Mucosa of descending colon (tissue), 3 donors: ENCODE measurements around the gene KAT14. TPM values are rescaled to one million over a fixed set of nuclear protein-coding genes. Genes with fewer than 3 reads are reported as not detected.
A peak's percentile ranks its signal among the peaks of the same experiment; 100 is the strongest.
"Not testable (repeated sequence)": the region's sequence is repeated elsewhere in the genome, so short reads cannot be mapped to it uniquely, and the experiment has no call there.

Experiments
- ATAC-seq: fragments of 200-7000 bp; cut with Tn5 transposase; one replicate; pipeline ENCODE4 v1.9.1; 2020; ENCODE audit warnings: mild to moderate bottlenecking, moderate library complexity
- DNase-seq, 3 donors: peaks; one replicate each; pipeline ENCODE4 v3.0.0-alpha.2; 2020
- H3K36me3 ChIP-seq: fragments of 200-600 bp; one replicate; pipeline ENCODE4 v1.8.0; 2021; ENCODE audit warnings: low read depth, mild to moderate bottlenecking
- H3K4me1 ChIP-seq: fragments of 200-600 bp; one replicate; pipeline ENCODE4 v1.8.0; 2021; ENCODE audit warnings: low read depth, mild to moderate bottlenecking
- H3K4me3 ChIP-seq: fragments of 200-600 bp; one replicate; pipeline ENCODE4 v1.8.0; 2021; ENCODE audit warnings: mild to moderate bottlenecking
- H3K9me3 ChIP-seq: fragments of 200-600 bp; one replicate; pipeline ENCODE4 v1.8.0; 2021; ENCODE audit warnings: mild to moderate bottlenecking
- intact Hi-C, 2 donors: fragments of 100-400 bp; cut with DNase I in 1 of 2; cut with micrococcal nuclease in 1 of 2; formaldehyde crosslinking; loops; one replicate each; pipeline versions ENCODE4 v1.11.0 to v1.11.1; 2022; cut with DNase I, micrococcal nuclease
- total RNA-seq, 3 donors: library from RNA; stranded (reverse); fragmentation: NEBNext Ultra II Directional in 2 of 3; extraction: Animal tissue kit (Norgen Biotek cat#: 25700) in 2 of 3; gene quantifications; one replicate each; pipeline versions ENCODE4 v1.2.1 to v1.2.4, GENCODE V29; 2021 to 2023
- TF ChIP-seq, protein P1 (sequence below): fragments of 200-600 bp; IDR thresholded peaks from one replicate; pipeline ENCODE4 v1.8.0; 2022; ENCODE audit warnings: antibody characterized with exemption, mild to moderate bottlenecking
- donor health status: DM: no; HTN: no; CAD: no; lungs with moderate emphysema.
- donor health status: DM: no; HTN: no; CAD: no.
- donor health status: DM: no; HTN: yes; CAD: no.

The KAT14 gene
- total RNA-seq, 3 donors from 2014 or later = 13.0 to 23.4 (median 16.6) TPM

DNA sequence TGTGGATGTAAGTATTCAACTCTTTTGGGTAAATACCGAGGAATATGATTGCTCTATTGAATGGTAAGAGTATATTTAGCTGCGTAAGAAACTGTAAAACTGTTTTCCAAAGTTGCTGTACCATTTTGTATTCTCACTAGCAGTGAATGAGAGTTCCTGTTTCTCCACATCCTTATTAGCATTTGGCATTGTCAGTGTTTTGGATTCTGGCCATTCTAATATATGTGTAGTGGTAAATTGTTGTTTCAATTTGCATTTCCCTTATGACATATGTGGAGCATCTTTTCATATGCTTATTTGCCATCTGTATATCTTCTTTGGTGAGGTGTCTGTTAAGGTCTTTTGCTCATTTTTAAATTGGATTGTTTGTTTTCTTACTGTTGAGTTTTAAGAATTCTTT lies 29.3 kb upstream of the KAT14 start:
- intact Hi-C loops = no loop called here
- TF ChIP-seq, protein P1, sequence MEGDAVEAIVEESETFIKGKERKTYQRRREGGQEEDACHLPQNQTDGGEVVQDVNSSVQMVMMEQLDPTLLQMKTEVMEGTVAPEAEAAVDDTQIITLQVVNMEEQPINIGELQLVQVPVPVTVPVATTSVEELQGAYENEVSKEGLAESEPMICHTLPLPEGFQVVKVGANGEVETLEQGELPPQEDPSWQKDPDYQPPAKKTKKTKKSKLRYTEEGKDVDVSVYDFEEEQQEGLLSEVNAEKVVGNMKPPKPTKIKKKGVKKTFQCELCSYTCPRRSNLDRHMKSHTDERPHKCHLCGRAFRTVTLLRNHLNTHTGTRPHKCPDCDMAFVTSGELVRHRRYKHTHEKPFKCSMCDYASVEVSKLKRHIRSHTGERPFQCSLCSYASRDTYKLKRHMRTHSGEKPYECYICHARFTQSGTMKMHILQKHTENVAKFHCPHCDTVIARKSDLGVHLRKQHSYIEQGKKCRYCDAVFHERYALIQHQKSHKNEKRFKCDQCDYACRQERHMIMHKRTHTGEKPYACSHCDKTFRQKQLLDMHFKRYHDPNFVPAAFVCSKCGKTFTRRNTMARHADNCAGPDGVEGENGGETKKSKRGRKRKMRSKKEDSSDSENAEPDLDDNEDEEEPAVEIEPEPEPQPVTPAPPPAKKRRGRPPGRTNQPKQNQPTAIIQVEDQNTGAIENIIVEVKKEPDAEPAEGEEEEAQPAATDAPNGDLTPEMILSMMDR = no peak

DNA sequence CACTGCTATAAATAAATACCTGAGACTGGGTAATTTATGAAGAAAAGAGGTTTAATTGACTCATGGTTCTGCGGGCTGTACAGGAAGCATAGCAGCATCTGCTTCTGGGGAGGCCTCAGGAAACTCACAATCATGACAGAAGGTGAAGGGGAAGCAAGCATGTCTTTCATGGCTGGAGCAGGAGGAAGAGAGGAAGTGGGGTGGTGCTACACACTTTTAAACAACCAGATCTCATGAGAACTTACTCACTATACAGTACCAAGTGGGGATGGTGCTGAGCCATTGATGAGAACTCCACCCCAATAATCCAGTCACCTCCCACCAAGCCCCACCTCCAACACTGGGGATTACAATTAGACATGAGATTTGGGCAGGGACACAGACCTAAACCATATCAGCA lies 9.1 kb upstream of the KAT14 start:
- H3K36me3 ChIP-seq, intact Hi-C loops, H3K9me3 ChIP-seq, ATAC-seq, H3K4me1 ChIP-seq, H3K4me3 ChIP-seq, DNase-seq: not testable (repeated sequence)

More for the DNA sequence above, 29.3 kb upstream of the KAT14 start:
- Histone ChIP-seq H3K36me3 (no peaks in the 10 kb centered on the region), H3K9me3 (no peaks in the 10 kb centered on the region), H3K4me1 (peaks cover 5% of the 10 kb centered on the region), H3K4me3 (no peak overlapping the region)
- no peak for ATAC-seq
- no peak for DNase-seq

DNA sequence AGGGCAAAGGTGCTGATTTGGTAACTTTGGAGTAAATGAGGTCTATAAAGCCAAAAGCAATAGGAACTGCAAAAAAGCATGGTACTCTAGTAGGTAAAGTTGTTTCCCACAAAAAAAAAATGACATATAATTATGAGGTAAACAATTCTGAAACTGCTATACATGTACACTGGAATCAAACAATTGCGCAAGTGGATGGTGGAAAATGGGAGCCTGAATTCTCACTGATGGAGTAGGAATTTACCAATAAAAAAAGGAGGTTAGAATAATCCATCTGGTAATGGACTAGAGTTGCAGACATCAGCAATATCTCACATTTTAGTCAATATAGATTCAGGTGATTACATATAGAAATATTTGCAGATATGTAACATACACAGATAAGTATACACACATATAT lies 5.0 kb upstream of the KAT14 start:
- TF ChIP-seq, protein P1 = no peak
- H3K4me3 ChIP-seq = no peak overlapping the region
- intact Hi-C loops = no loop called here
- no peaks in the 10 kb centered on the region for H3K36me3 ChIP-seq
- DNase-seq = no peak
- ATAC-seq = no peak
- H3K9me3 ChIP-seq = no peaks in the 10 kb centered on the region
- H3K4me1 ChIP-seq = no peaks in the 10 kb centered on the region

DNA sequence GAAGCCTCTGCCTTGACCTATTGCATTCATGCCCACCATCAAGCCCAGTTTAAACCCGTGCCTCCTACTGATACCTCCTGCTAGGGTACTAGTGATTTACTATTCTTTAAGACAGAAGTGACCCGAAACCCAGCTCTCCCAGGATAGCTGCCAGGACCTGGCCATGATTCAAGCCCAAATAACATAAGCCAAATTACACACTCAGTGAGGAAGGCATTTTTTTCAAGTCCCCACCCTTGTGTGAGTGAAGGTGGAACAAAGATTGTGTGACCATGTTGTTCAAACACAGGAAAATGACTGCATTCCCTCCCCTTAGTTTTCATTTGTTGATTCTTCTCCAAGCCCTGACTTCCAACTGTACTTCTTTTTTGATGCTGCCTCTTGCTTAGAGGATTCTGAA lies 3.7 kb upstream of the KAT14 start:
- Histone ChIP-seq H3K9me3 (no peaks in the 10 kb centered on the region), H3K4me1 (peaks cover 2% of the 10 kb centered on the region), H3K4me3 (no peak overlapping the region), H3K36me3 (no peaks in the 10 kb centered on the region)
- TF ChIP-seq, protein P1 = no peak
- peak in 1 of 3 donors; percentile 51 for DNase-seq
- intact Hi-C loops = no loop called here
- peak; percentile 22 for ATAC-seq

DNA sequence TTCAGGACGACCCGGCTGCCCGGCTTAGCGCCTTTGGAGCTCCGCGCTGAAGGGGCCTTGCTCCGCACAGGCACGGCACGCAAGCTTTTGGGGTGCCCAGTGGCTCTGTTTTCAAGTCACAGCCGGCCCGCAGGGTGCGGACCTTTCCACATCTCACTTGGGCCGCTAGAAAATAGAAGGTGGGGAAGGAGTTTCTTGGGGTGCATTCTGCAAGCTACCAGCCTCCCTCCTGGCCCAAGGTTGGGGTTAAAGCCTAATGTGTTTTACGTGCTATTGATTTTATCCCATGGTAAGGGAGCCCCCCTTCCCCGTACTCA lies 561 bp downstream of the KAT14 start:
- Histone ChIP-seq H3K9me3 (no peaks in the 10 kb centered on the region), H3K4me3 (peak overlapping the region; percentile 60), H3K4me1 (peaks cover 6% of the 10 kb centered on the region), H3K36me3 (no peaks in the 10 kb centered on the region)
- DNase-seq = no peak
- peak; percentile 57 for ATAC-seq
- intact Hi-C loops = no loop called here
- TF ChIP-seq, protein P1 = no peak

DNA sequence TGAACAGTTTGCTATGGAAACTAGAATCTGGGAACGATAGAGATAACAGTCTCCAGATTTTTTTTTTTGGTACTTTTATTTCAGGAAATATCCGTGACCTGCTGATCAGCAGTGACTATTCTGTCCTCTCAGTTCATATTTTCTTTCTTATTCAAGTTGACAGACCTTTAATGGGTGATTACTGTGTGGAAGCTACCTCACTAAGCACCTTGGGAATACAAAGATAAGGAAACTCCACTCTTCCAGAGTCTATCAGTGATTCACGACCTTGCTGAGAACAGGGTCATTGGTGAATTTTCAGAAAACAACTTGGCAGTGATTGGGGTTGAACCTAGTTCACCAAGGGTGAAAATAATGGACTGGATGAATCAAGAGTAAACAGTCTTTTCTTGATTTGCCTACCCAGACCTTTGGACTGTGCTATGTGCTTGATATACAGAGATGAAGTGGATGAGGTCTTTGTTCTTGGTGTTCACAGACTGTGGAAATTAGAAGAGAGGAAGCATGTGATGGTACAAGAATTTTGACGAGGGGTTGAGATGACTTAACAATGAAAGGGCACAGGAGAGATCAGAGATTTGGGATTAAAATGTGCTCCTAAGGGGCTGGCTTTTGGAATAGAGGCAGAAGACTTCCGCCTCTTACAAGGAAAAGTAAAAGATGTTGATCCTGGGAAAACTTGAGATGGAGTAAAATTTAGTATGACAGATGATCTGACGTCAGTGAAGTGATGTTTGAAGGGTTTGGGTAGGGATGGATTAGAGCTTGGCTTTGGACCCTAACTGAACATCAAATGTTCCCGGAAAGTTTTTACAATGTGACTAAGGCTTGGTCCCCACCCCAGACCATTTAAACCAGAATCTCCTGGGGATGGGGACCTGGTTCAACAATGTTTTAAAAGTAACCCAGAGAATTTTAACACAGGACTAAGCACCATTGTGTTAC lies 1.2 kb downstream of the KAT14 start:
- Histone ChIP-seq H3K4me1 (peaks cover 6% of the 10 kb centered on the region), H3K4me3 (peak overlapping the region; percentile 60), H3K9me3 (no peaks in the 10 kb centered on the region), H3K36me3 (no peaks in the 10 kb centered on the region)
- DNase-seq = peak in 1 of 3 donors; percentile 31
- TF ChIP-seq, protein P1 = no peak
- intact Hi-C loops = no loop called here
- ATAC-seq = peak; percentile 50
